HepG2 (cell line): Measurements from ENCODE around the gene MTF1. TPM values are rescaled to one million over a fixed set of nuclear protein-coding genes. Genes with fewer than 3 reads are reported as not detected.

Experiments
- CTCF ChIP-seq: sonication (generic); formaldehyde crosslinking; IDR thresholded peaks from 2 replicates; pipeline ENCODE4 v1.5.0; 2020; ENCODE audit warnings: mild to moderate bottlenecking, missing genetic modification reagents, moderate library complexity
- ESRRA ChIP-seq: sonication (generic); formaldehyde crosslinking; IDR thresholded peaks from 2 replicates; pipeline ENCODE4 v1.5.1; 2020; ENCODE audit warnings: mild to moderate bottlenecking, low read depth, missing genetic modification reagents
- EZH2 ChIP-seq: conservative IDR thresholded peaks from 2 replicates; pipeline ENCODE4 v1.6.1; 2012; ENCODE audit warnings: mild to moderate bottlenecking, low read depth, low read length, moderate library complexity
- FOXA3 ChIP-seq: IDR thresholded peaks from 2 replicates; pipeline ENCODE4 v1.6.1; 2016; ENCODE audit warnings: missing genetic modification reagents, missing compliant biosample characterization
- GRHL1 ChIP-seq: sonication (generic); formaldehyde crosslinking; conservative IDR thresholded peaks from 2 replicates; pipeline ENCODE4 v1.8.0; 2022; ENCODE audit warnings: missing genetic modification reagents
- MEF2D ChIP-seq: sonication (generic); formaldehyde crosslinking; IDR thresholded peaks from 2 replicates; pipeline ENCODE4 v1.5.1; 2020; ENCODE audit warnings: mild to moderate bottlenecking, missing genetic modification reagents
- MLXIP ChIP-seq: sonication (generic); formaldehyde crosslinking; IDR thresholded peaks from 2 replicates; pipeline ENCODE4 v1.9.0; 2021; ENCODE audit warnings: missing genetic modification reagents, borderline replicate concordance
- NR3C1 ChIP-seq: sonication (generic); formaldehyde crosslinking; IDR thresholded peaks from 2 replicates; pipeline ENCODE4 v1.4.0; 2020; ENCODE audit warnings: missing genetic modification reagents
- NRL ChIP-seq: sonication (generic); formaldehyde crosslinking; IDR thresholded peaks from 2 replicates; pipeline ENCODE4 v1.5.0; 2020; ENCODE audit warnings: missing genetic modification reagents, mild to moderate bottlenecking, moderate library complexity, borderline replicate concordance
- PAX8 ChIP-seq: sonication (generic); formaldehyde crosslinking; IDR thresholded peaks from 2 replicates; pipeline ENCODE4 v1.8.0; 2022; ENCODE audit warnings: mild to moderate bottlenecking, missing genetic modification reagents, borderline replicate concordance
- REL ChIP-seq: sonication (generic); formaldehyde crosslinking; conservative IDR thresholded peaks from 2 replicates; pipeline ENCODE4 v1.8.0; 2022; ENCODE audit warnings: mild to moderate bottlenecking, missing genetic modification reagents, moderate library complexity
- TFDP1 ChIP-seq: IDR thresholded peaks from 2 replicates; pipeline ENCODE4 v1.6.1; 2016; ENCODE audit warnings: missing compliant biosample characterization, missing genetic modification reagents, borderline replicate concordance
- ZBTB10 ChIP-seq: sonication (generic); formaldehyde crosslinking; IDR thresholded peaks from 2 replicates; pipeline ENCODE4 v1.4.0; 2020; ENCODE audit warnings: missing genetic modification reagents, borderline replicate concordance
- ZNF101 ChIP-seq: sonication (generic); formaldehyde crosslinking; IDR thresholded peaks from 2 replicates; pipeline ENCODE4 v1.4.0; 2020; ENCODE audit warnings: mild to moderate bottlenecking, low read depth, missing genetic modification reagents, borderline replicate concordance
- ZNF232 ChIP-seq: sonication (generic); formaldehyde crosslinking; IDR thresholded peaks from 2 replicates; pipeline ENCODE4 v1.4.0; 2020; ENCODE audit warnings: missing genetic modification reagents, borderline replicate concordance
- ZNF3 ChIP-seq: IDR thresholded peaks from 2 replicates; pipeline ENCODE4 v1.7.0; 2017; ENCODE audit warnings: inconsistent platforms
- ZNF747 ChIP-seq: sonication (generic); formaldehyde crosslinking; IDR thresholded peaks from 2 replicates; pipeline ENCODE4 v1.8.1; 2023; ENCODE audit warnings: missing genetic modification reagents, mild to moderate bottlenecking, borderline replicate concordance
- ZNF850 ChIP-seq: sonication (generic); formaldehyde crosslinking; conservative IDR thresholded peaks from 2 replicates; pipeline ENCODE4 v1.9.0; 2021; ENCODE audit warnings: mild to moderate bottlenecking, missing genetic modification reagents
- polyA plus RNA-seq, 8 experiments: library from polyadenylated mRNA; depleted of rRNA in 3 of 8; stranded (reverse) in 7 of 8; unstranded in 1 of 8; fragments of >200 nt; fragmentation: Illumina TruSeq in 4 of 8; extraction: Trizol in 4 of 8; gene quantifications; 2 replicates each; pipeline versions ENCODE4 v1.2.1 to v1.2.3, GENCODE V29; 2011 to 2016; ENCODE audit warnings: low read depth in 4 of 8, missing spikeins in 1 of 8, mixed read lengths in 1 of 8; ENCODE audit not compliant: insufficient read depth in 1 of 8
- total RNA-seq, 5 experiments: library from RNA; depleted of rRNA; stranded (reverse); fragments of >200 nt; fragmentation: Illumina TruSeq; extraction: Trizol; gene quantifications; 2 replicates each; pipeline ENCODE4 v1.2.3, GENCODE V29; 2016; ENCODE audit warnings: low read depth in 1 of 5

Gene MTF1
- total and polyA plus RNA-seq, 2 of the 13 experiments (the other 11 are each of a cell fraction or from before 2014, with no cell fraction given), result 2.4 to 3.3 TPM

- TF ChIP-seq MEF2D (CRISPR knock-in tag) (peak; percentile 96), ZNF232 (CRISPR knock-in tag) (peak; percentile 100), TFDP1 (CRISPR knock-in tag) (peak; percentile 56; the same call in 1 of the 2 replicates), PAX8 (CRISPR knock-in tag) (peak; percentile 98; the same call in 1 of the 2 replicates), ZNF101 (CRISPR knock-in tag) (peak; percentile 62; the same call in 1 of the 2 replicates), NRL (peak; percentile 99), MLXIP (peak; percentile 98), EZH2 (0 out of 2 replicates have a peak, but pooled peaks have one; percentile 54), FOXA3 (CRISPR knock-in tag) (peak; percentile 68; the same call in 1 of the 2 replicates), REL (CRISPR knock-in tag) (peak; percentile 92; the same call in 1 of the 2 replicates), ZNF850 (CRISPR knock-in tag) (peak; percentile 95), ZBTB10 (CRISPR knock-in tag) (peak; percentile 98), CTCF (CRISPR knock-in tag) (no peak), GRHL1 (no peak), NR3C1 (CRISPR knock-in tag) (peak; percentile 97), ZNF3 (CRISPR knock-in tag) (peak; percentile 94), ZNF747 (CRISPR knock-in tag) (peak; percentile 95), ESRRA (CRISPR knock-in tag) (peak; percentile 84; the same call in 1 of the 2 replicates)
These were observed 95.0 kb downstream of the MTF1 start (continued) for GRCh38 chr1:37764414-37764825.
